Fibroblast of skin of right quadriceps (primary cell): ENCODE measurements around the gene MAP3K2.

Experiments used
- DNase-seq: peaks from one replicate; pipeline ENCODE4 v3.0.0-alpha.2; 2013

MAP3K2 gene

DNA sequence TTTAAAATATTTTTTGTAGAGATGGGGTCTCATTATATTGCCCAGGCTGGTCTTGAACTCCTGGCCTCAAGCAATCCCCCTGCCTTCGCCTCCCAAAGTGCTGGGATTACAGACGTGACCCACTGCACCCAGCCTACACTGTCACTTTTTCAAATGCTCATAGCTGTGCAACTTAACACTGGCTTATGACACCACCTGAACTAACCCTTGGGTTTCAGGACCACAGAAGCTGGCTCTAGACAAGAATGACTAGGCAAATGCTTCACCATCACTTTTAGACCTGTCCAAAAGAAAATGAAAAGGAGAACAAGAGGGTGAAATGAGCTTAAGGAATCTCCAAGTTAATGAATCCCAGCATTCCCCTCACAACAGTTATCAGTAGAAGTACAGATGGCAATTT, 107.1 kb downstream of the MAP3K2 start:
- no peak for DNase-seq

- no peak for DNase-seq
These were observed 108.0 kb downstream of the MAP3K2 start for GRCh38 chr2:127279781-127280180.

GRCh38 chr2:127278959-127279358, 108.8 kb downstream of the MAP3K2 start:
- no peak for DNase-seq

- DNase-seq = no peak
These were observed 110.7 kb downstream of the MAP3K2 start for GRCh38 chr2:127277028-127277427.

DNA sequence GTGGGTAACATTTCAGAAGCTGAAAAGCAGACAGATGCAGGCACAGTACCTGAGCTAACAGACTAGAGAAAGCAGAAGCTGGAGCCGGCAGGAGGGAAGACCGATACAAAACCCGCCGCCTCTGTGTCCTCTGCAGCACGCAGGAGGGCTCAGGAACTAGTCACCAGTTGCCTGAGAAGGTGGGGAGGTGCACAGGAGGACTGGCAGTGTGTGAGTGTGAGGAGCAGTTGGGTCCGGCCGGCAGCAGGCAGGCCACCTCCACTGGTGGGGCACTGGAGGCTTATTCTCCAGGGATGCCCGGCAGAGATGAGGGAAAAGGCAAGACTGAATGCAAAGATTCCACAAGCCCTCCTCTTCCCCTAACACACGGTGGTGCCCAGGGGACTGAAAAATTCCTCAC, 112.0 kb downstream of the MAP3K2 start:
- DNase-seq = no peak

DNA sequence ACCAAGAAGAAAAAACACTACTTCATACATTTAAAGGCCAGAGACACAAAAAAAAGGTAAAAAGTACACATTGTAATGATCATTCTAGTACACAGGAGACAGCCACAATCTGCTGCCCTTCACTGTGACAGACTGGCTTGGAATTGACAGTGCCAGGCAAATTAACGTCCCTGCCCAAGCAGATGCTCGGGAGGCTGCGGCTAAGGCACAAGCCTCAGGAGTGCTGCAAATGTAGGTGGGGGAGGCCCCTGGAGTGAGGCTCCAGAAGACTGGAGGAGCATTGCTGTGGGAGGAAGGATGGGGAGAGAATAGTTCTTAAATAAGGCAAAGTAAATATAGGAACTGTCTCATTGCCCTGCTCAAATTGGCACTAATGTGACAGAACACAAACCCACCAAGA, 112.4 kb downstream of the MAP3K2 start:
- no peak for DNase-seq

DNA sequence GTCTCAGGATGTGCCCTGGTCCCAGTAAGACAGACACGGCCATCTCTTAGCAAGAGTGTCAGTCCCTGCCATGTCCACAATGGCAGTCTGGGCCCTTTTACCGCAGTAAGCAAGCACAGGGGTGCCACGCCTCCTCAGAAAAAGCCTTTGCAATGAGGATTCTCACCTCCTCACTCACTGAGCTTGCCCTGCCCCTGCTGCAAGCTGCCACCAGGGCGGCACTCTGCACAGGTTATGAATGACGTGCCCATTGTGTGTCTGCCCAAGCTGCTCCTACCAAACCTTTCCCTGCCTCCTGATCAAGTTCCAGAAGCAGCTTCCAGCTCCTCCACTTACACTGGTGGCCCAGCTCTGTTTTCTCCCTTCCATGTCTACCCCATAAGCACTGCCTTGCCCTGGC, 117.1 kb downstream of the MAP3K2 start:
- DNase-seq = no peak

DNA sequence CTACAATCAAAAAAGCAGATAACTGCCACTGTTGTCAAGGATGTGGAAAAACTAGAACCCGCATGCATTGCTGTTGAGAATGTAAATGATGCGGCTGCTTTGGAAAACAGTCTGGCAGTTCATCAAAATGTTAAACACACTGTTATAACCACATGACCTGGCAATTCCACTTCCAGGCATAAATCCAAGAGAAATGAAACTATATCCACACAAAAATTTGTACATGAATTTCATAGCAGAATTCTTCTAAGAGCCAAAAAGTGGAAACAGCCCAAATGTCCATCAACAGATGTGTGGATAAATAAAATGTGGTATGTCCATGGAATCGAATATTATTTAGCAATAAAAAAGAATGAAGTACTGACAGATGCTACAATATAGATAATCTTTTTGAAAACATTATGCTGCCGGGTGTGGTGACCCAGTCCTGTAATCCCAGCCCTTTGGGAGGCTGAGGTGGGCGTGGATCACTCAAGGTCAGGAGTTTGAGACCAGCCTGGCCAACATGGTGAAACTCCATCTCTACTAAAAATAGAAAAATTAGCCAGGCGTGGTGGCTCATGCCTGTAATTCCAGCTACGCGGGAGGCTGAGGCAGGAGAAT, 125.9 kb downstream of the MAP3K2 start:
- DNase-seq = peak; percentile 55

- DNase-seq = no peak
These were observed 128.4 kb downstream of the MAP3K2 start for GRCh38 chr2:127259355-127259754.

DNA sequence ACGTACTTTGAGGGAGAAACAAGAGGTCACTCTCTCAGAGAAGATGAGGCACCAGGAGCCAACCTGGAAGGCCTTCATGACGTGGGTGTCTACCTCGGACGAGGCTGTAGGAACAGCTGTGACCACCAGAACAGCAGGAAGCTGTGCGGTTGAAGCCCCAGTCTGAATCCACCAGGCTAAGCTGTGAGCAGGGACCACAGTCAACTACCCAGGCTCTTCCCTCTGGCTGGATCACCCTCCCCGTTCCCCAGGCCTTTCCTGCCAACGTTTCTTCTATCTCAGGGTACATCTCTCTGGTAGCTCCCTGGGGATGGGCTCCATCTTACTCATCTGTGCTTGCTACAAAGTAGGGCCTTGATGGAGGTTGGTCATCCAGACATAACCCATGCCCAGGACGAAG, 130.9 kb downstream of the MAP3K2 start:
- no peak for DNase-seq

DNA sequence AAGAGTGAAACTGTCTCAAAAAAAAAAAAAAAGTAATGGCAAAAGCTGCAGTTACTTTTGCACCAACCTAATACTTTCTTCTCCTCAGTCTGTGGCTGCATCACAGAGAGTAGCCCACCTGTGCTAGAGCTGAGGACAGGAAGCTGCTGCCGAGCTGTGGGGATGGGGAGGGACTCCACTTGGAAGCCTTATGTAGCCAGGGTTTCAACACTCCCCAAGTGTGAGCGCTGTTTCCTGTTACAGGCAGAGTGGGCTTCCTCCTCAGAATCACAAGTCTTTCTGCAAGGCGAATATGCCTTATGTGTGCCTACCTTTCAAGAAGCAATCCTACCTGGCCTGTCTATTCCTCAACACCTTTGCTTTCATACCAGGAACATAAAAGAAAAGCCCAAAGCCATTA, 131.4 kb downstream of the MAP3K2 start:
- no peak for DNase-seq

DNA sequence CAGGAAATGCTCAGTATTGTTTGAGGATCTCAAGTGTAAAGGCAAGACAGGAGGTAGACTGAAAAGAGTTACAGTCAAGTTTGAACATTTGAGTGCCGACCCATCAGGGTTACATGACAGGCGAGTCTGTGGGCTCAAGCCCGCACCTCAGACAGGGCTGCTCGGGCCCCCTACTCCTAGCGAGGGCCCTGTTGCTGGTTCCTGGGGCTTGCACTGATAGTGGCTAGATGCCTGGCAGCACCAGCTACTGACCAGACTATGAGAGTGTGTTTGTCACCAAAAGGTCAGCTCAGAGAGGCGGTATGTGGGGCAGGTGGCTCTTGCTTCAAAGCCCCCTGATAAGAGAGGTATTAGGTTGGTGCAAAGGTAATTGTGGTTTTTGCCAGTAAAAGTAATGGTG, 132.1 kb downstream of the MAP3K2 start:
- DNase-seq = no peak

DNA sequence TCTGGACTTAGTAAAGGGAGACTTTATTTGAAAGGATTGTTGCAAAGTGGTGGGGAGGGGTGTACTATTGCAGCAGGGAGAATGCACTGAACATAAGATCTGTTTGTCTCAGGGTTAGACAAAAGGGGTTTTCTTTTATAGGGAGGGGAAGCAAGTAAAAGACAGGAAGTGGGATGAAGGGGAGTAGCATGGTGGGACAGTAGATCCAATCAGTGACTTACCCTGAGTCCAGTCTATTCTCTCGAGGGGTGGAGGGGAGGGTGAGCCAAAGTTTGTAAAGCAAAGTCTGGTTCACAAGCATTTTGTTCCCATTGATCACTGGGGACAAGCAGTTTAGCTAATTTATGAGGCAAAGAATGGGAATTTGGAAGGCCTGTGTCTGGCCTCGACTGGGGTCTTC, 132.6 kb downstream of the MAP3K2 start:
- no peak for DNase-seq

DNA sequence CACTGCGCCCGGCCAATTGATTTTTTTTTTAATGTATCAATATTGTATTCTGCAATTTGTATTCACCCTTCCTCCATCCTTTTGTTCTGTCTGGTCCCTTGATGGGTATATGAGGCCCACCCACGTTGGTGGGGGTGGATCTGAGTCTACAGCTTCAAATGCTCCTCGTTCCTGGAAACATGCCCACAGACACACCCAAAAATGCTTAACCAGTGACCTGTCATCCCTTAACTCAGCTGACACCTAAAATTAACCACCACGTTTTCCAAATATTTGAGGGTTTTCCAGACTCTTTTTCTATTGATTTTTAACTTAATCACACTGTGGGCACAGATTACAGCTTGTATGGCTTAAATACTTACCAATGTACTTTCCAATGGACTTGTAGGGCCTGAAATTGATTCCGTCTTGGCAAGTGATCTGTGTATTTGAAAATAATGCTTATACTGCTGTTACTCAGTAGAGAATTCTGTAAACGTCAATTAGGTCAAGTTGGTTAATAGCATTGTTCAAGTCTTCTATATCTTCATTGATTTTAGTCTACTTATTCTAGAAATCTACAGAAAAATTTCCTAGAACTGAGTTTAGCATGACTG, 133.3 kb downstream of the MAP3K2 start:
- DNase-seq = peak; percentile 56
